GM12878 (cell line): ENCODE measurements around the gene NEK10. TPM values are rescaled to one million over a fixed set of nuclear protein-coding genes. Genes with fewer than 3 reads are reported as not detected.

ENCODE experiments used
- ATAC-seq: fragments of 200-7000 bp; cut with Tn5 transposase; 3 replicates; pipeline ENCODE4 v1.9.1; 2020; ENCODE audit warnings: mild to moderate bottlenecking, moderate library complexity
- BruUV-seq: library from RNA; stranded (reverse); fragments of 400-500 nt; replicated peaks from 2 replicates; lab custom pipeline; 2021; lab: Mats Ljungman, UMichigan
- CTCF ChIA-PET: fragments of 300-600 bp; sonication (Branson Sonifier 250); formaldehyde crosslinking; extraction: SDS; loops from one replicate; lab custom pipeline; 2021; ENCODE audit warnings: inconsistent platforms; lab: Yijun Ruan, JAX
- POLR2A ChIA-PET: fragments of 350-600 bp; formaldehyde crosslinking; extraction: SDS; loops from one replicate; lab custom pipeline; 2021; ENCODE audit warnings: inconsistent platforms; lab: Charles Lee
- RAD21 ChIA-PET: fragments of 300-600 bp; sonication (Branson Sonifier 250); formaldehyde crosslinking; loops from one replicate; lab custom pipeline; 2023; ENCODE audit warnings: antibody characterized with exemption; ENCODE audit not compliant: unreplicated experiment; lab: Charles Lee
- SMC1A ChIA-PET: fragments of 300-600 bp; sonication (Branson Sonifier 250); formaldehyde crosslinking; loops from one replicate; lab custom pipeline; 2023; ENCODE audit not compliant: unreplicated experiment, uncharacterized antibody; lab: Charles Lee
- DNase-seq: peaks from one replicate; pipeline ENCODE4 v3.0.0-alpha.2; 2011; ENCODE audit warnings: low read depth, low spot score
- FAIRE-seq: peaks from 3 replicates; lab custom pipeline; 2011; peaks lifted over from hg19 to GRCh38; lab: Jason Lieb, UNC
- H2AFZ ChIP-seq: 2 replicates; pipeline ENCODE4 v1.6.0; 2011; ENCODE audit warnings: low read depth, low read length, control low read depth; ENCODE audit not compliant: control insufficient read depth
- H3K27ac ChIP-seq: 2 replicates; pipeline ENCODE4 v1.5.1; 2011; ENCODE audit warnings: control low read depth; ENCODE audit not compliant: control insufficient read depth, insufficient read depth
- H3K27me3 ChIP-seq, 2 experiments: replicated peaks in 1 of 2; 2 replicates each; pipeline versions ENCODE4 v1.6.0 to v1.6.1; 2011; ENCODE audit warnings: low read length in 1 of 2; ENCODE audit not compliant: control insufficient read depth in 2 of 2, insufficient read depth in 2 of 2
- H3K36me3 ChIP-seq, 2 experiments: 2 replicates each; pipeline ENCODE4 v1.5.1; 2011; ENCODE audit warnings: low read length in 1 of 2; ENCODE audit not compliant: control insufficient read depth in 2 of 2, insufficient read depth in 2 of 2
- H3K4me1 ChIP-seq: 2 replicates; pipeline ENCODE4 v1.6.1; 2011; ENCODE audit warnings: mild to moderate bottlenecking, low read length, moderate library complexity, mixed read lengths; ENCODE audit not compliant: control insufficient read depth, insufficient read depth
- H3K4me2 ChIP-seq: 2 replicates; pipeline ENCODE4 v1.6.0; 2011; ENCODE audit warnings: control low read depth; ENCODE audit not compliant: control insufficient read depth, insufficient read depth
- H3K4me3 ChIP-seq: fragments of 200-600 bp; sonication (generic); 2 replicates; pipeline ENCODE4 v1.5.1; 2016
- H3K79me2 ChIP-seq: 2 replicates; pipeline ENCODE4 v1.6.0; 2011; ENCODE audit warnings: low read length; ENCODE audit not compliant: control insufficient read depth, insufficient read depth
- H3K9ac ChIP-seq: 2 replicates; pipeline ENCODE4 v1.8.0; 2011; ENCODE audit warnings: low read length, control low read depth, mixed read lengths; ENCODE audit not compliant: control insufficient read depth, insufficient read depth
- H3K9me3 ChIP-seq: replicated peaks from 3 replicates; pipeline ENCODE4 v1.5.1; 2011; ENCODE audit warnings: mild to moderate bottlenecking, low read length; ENCODE audit not compliant: control insufficient read depth, insufficient read depth
- H4K20me1 ChIP-seq: 2 replicates; pipeline ENCODE4 v1.6.0; 2011; ENCODE audit not compliant: control insufficient read depth, insufficient read depth
- ATF7 ChIP-seq: fragments of 450-650 bp; IDR thresholded peaks from 2 replicates; pipeline ENCODE4 v1.6.1; 2016; ENCODE audit warnings: low read depth, mild to moderate bottlenecking
- CBX3 ChIP-seq: fragments of 200-600 bp; sonication (generic); IDR thresholded peaks from 2 replicates; pipeline ENCODE4 v1.6.1; 2016; ENCODE audit warnings: low read depth, borderline replicate concordance
- CEBPB ChIP-seq, 2 experiments: fragments of 150-350 bp in 1 of 2; IDR thresholded peaks; 2 replicates each; pipeline ENCODE4 v1.6.1; 2012 to 2014; ENCODE audit warnings: low read depth in 2 of 2, low read length in 2 of 2, borderline replicate concordance in 1 of 2, inconsistent platforms in 1 of 2
- FOXK2 ChIP-seq: fragments of 450-650 bp; IDR thresholded peaks from 2 replicates; pipeline ENCODE4 v1.6.1; 2017; ENCODE audit warnings: mild to moderate bottlenecking, moderate library complexity
- NBN ChIP-seq: fragments of 450-650 bp; IDR thresholded peaks from 2 replicates; pipeline ENCODE4 v1.6.1; 2016
- NFXL1 ChIP-seq: fragments of 450-650 bp; IDR thresholded peaks from 2 replicates; pipeline ENCODE4 v1.6.1; 2017; ENCODE audit warnings: antibody characterized with exemption, mild to moderate bottlenecking, borderline replicate concordance
- RB1 ChIP-seq: fragments of 450-650 bp; formaldehyde crosslinking; IDR thresholded peaks from 2 replicates; pipeline ENCODE4 v1.6.1; 2017; ENCODE audit warnings: mild to moderate bottlenecking, borderline replicate concordance
- RFX5 ChIP-seq: IDR thresholded peaks from 2 replicates; pipeline ENCODE4 v1.6.1; 2011; ENCODE audit warnings: low read depth, low read length, improper control_type of control experiment
- SMAD5 ChIP-seq: IDR thresholded peaks from 2 replicates; pipeline ENCODE4 v1.6.1; 2016; ENCODE audit warnings: antibody characterized with exemption, low read depth
- SPI1 ChIP-seq: IDR thresholded peaks from 2 replicates; pipeline ENCODE4 v1.6.1; 2011; ENCODE audit warnings: low read depth, mild to moderate bottlenecking, low read length, moderate library complexity, borderline replicate concordance; ENCODE audit not compliant: insufficient read depth
- ZBED1 ChIP-seq: IDR thresholded peaks from 2 replicates; pipeline ENCODE4 v1.6.1; 2016; ENCODE audit warnings: borderline replicate concordance
- ZNF207 ChIP-seq: fragments of 450-650 bp; IDR thresholded peaks from 2 replicates; pipeline ENCODE4 v1.6.1; 2014; ENCODE audit warnings: antibody characterized with exemption, mild to moderate bottlenecking, borderline replicate concordance
- WGBS: methylation state at CpG from one replicate; pipeline ENCODE4 v1.1.6; 2016; ENCODE audit warnings: low lambda C conversion rate; ENCODE audit not compliant: insufficient replicate concordance, insufficient coverage; ENCODE audit errors: missing lambda C conversion rate; 5-methylcytosine and 5-hydroxymethylcytosine counted together
- in situ Hi-C: fragments of 300-500 bp; cut with MboI; formaldehyde crosslinking; loops from 9 replicates; pipeline ENCODE4 v1.14.3; 2018; ENCODE audit warnings: mixed read lengths
- intact Hi-C: fragments of 100-400 bp; cut with micrococcal nuclease; formaldehyde crosslinking; loops from one replicate; pipeline ENCODE4 v1.14.2; 2022; ENCODE audit not compliant: unreplicated experiment
- polyA plus RNA-seq, 11 experiments: library from polyadenylated mRNA; depleted of rRNA in 4 of 11; unstranded in 6 of 11; stranded (reverse) in 5 of 11; fragments of >200 nt; fragmentation: Nextera tagmentation in 4 of 11; fragmentation: Illumina TruSeq in 1 of 11; extraction: Ambion mirVana in 4 of 11; extraction: Trizol in 1 of 11; gene quantifications; 1 replicate in 1 of 11; 2 replicates in 10 of 11; pipeline versions ENCODE4 v1.2.1 to v1.2.3, GENCODE V29; 2011 to 2016; ENCODE audit warnings: inconsistent platforms in 2 of 11, missing spikeins in 2 of 11, low read depth in 1 of 11
- total RNA-seq, 4 experiments: library from RNA; depleted of rRNA in 3 of 4; stranded (reverse); fragments of >200 nt in 3 of 4; fragmentation: Illumina TruSeq in 1 of 4; extraction: Trizol in 1 of 4; gene quantifications; 2 replicates each; pipeline versions ENCODE4 v1.2.1 to v1.2.3, GENCODE V29; 2013 to 2021
- TF ChIP-seq, protein P1 (sequence below): IDR thresholded peaks from 2 replicates; pipeline ENCODE4 v1.6.1; 2012; ENCODE audit warnings: low read depth, low read length, improper control_type of control experiment

The NEK10 gene
- total and polyA plus RNA-seq, 10 of the 15 experiments (the other 5 are each of a cell fraction or from before 2014, with no cell fraction given): 0.06 to 0.40 (median 0.16) TPM; not detected in 2

GRCh38 chr3:27356976-27357375 lies 12.2 kb downstream of the NEK10 start:
- TF ChIP-seq CEBPB (IDR thresholded peaks at IDR 0.05; ENCODE audit: borderline replicate concordance in 1 of 2, low read depth in 2 of 2, low read length in 2 of 2): no peak
- TF ChIP-seq SMAD5: no peak
- no peak for TF ChIP-seq FOXK2
- no peak for TF ChIP-seq ZBED1
- no peak for TF ChIP-seq NFXL1
- no peak for TF ChIP-seq RFX5
- TF ChIP-seq SPI1: no peak
- no peak for TF ChIP-seq RB1
- TF ChIP-seq NBN: no peak
- TF ChIP-seq, protein P1, sequence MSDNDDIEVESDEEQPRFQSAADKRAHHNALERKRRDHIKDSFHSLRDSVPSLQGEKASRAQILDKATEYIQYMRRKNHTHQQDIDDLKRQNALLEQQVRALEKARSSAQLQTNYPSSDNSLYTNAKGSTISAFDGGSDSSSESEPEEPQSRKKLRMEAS: no peak
- TF ChIP-seq CBX3: no peak
- no peak for TF ChIP-seq ZNF207
- no peak for TF ChIP-seq ATF7
- DNase-seq: no peak
- no peak overlapping the region for H3K4me2 ChIP-seq
- intact Hi-C loops (loop anchor here (1.0 to 5.0 kb wide), 3 partner anchors 110 to 324 kb away; no protein-coding TSS in a partner anchor), in situ Hi-C loops (no loop called here)
- BruUV-seq: no TSS peak
- POLR2A ChIA-PET: no interaction called here
- no peak for ATAC-seq
- no peaks in the 10 kb centered on the region for H3K79me2 ChIP-seq
- H3K4me3 ChIP-seq: no peak overlapping the region
- H3K36me3 ChIP-seq: no peaks in the 10 kb centered on the region
- SMC1A ChIA-PET: interaction anchor here (1.0 kb wide), 1 partner anchor 325 kb away, joined by 3 read pairs; no protein-coding TSS in a partner anchor
- CTCF ChIA-PET: no interaction called here
- peaks cover 14% of the 10 kb centered on the region for H3K4me1 ChIP-seq
- H2AFZ ChIP-seq: no peak overlapping the region
- 48% methylated on average over 3 of the region's 3 CpGs for WGBS
- H4K20me1 ChIP-seq: no peaks in the 10 kb centered on the region
- no peak for FAIRE-seq
- no peak overlapping the region for H3K27ac ChIP-seq
- no peaks in the 10 kb centered on the region for H3K27me3 ChIP-seq
- RAD21 ChIA-PET: no interaction called here
- no peaks in the 10 kb centered on the region for H3K9me3 ChIP-seq
- no peak overlapping the region for H3K9ac ChIP-seq
